UCSD-AML1 (cell line): ENCODE data around the gene CRYBG2.

Experiments used
- DNase-seq: peaks from one replicate; lab custom pipeline; 2025; ENCODE audit not compliant: unreplicated experiment; lab: John Stamatoyannopoulos, UW

Gene CRYBG2

DNA sequence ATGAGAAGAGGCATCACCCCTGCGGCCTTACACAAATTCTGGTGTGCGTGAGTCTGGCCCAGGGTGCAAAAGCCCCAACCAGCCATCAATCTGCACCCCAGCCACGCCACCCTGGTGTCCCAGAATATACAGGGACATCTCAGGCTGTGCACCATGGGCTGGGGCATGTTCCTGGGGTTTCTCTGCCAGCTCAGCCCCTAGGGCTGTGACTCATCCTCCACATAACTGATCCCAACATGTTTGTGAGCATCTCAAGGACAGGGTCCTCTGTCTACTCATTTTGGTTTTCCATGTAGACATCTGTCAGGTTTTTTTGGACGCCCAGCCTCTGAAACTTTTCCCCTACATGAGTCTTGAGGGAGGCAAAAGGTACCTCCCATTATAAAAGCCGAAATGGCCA, 18.1 kb upstream of the CRYBG2 start:
- no peak for DNase-seq

DNA sequence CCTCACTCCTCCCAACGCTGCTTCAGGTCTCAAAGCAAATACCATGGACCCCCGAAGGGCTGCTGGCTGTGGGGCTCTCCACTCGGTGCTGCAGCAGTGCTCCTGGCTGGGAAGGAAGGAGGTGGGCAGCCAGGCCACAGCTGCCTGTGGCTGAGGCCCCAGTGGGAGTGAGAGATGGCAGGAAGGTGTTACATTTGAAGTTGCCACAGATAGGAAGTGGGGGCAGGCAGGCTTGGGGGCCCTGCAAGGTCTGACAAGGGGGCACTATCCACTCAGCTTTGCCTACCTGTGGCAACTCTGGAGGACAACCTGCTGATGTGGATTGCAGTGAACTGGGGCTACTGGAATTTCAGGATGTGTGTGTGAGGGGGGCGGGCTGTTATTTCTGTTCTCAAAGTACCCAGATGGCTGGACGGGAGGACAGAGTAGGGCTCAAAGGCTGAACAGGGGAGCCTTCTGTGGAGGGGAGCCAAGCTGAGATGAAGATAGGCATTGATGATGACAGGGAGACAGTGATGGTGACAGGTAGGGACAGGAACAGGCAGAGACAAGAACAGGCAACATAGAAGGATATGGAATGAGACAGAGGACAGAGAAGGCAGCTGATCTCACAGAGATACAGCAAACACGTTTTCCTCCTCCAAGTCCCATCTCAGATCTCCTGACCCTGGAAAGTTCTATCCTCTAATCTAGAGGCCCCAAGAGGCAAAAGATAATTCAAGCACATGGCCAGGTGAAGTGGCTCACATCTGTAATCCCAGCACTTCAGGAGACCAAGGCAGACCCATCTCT, 16.9 kb upstream of the CRYBG2 start:
- peak; percentile 46 for DNase-seq

DNA sequence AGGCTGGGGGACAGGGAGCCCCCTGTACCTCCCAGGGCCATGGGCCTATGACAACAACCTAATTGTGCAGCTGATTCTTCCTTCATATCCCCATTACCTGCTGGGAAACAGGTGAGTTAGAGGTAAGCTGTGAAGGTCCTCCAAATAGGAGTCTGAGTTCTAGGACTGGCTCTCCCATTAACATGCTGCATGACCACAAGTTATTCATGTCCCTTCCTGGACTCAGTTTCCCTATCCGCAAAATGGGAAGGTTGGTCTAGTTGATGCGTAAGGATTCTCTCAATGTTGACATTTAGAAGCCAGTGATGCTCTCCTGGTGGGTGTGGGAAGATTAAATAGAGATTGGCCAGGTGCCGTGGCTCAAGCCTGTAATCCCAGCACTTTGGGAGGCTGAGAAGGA, 14.6 kb upstream of the CRYBG2 start:
- no peak for DNase-seq

DNA sequence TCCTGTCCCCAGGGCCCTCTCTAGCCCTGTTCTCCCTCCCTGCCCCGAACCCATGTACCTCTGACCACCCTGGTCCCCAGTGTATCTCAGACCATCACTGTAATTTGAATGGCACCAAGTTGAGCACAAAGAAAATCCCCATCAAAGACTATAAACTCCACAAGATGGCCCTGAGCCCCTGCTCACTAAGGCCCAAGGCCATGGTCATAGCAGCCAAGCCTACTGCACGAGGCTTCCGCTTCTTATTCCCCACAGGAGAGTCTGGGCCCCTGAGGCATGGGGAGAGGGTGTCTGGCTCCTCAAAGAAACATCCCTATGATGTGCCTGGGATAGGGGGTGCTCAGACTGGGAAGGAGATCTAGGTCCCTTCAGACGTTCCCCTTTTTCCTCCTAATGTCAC, 14.1 kb upstream of the CRYBG2 start:
- no peak for DNase-seq

DNA sequence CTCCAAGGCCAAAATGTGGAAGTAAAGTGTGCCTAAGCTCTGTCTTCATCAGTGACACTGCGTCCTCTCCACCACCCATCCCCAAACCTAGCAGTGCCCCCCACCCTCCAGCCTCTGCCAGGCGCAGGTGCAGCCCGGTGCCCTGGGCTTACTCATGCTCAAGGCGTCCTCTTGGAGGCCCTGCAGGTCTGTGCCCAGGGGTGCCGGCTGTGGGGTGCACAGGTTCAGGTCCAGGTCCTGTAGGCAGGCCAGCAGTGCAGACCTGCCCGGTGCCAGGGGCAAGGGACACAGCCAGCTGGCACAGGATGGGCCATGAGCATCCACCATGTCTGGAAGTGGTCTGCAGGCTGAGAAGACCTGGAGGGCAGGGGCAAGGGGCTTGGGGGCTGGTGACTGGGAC, 13.5 kb upstream of the CRYBG2 start:
- DNase-seq, result no peak

DNA sequence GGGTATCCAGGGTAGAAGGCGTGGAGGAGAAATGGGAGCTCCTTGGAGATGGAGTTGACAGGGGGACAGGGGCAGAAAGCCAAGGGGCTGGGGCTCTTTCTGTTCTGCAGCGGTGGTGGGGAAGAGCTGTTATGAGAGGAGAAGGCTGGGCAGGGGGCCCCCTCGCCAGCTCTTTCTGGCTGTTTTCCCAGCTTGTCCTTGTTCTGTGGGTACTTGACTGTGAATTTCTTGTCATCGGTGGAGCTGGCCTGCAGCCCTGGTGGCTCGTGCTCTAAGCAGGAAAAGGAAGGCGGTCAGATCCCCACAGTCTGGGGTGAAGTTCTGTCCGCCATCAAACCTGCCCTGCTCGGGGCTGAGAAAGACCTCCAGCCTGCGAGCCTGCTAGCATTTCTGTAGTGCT, 11.0 kb upstream of the CRYBG2 start:
- no peak for DNase-seq

DNA sequence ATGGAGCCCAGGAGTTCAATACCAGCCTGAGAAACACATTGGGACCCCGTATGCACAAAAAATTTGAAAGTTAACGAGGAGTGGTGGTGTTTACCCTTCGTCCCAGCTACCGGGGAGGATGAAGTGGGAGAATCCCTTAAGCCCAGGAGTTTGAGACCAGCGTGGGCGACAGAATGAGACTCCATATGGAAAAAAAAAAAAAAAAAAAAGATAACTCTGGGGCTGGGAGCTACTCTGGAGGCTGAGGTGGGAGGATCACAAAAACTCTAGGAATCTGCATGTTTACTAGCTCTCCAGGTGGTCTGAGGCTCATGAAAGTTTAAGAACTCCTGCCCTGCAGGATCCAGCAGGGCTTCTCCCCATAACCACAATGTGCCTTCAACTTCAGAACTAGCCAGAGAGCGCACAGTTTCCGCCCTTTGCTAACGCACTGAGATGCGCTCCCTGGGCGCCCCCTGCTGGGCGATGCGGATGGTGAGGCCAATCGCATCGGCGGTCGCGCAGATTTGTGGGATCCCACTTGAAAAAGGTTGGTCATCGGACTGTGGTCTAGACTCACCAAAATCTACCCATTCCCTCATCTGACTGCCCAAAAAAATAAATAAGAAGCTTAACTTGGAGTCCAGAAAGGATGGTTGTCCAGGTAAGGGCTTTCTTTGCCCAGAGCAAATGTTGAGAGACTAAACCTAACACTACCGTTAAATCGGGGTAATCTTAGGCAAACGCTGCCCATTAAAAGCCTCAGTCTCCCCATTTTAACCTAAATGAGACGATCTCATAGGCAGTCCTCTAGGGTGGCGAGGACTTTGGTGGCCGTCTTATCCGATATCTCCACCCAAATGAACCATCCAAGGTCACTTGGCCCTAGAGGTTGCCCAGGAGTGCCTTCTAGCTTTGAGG, 9.9 kb upstream of the CRYBG2 start:
- DNase-seq, result peak; percentile 86

DNA sequence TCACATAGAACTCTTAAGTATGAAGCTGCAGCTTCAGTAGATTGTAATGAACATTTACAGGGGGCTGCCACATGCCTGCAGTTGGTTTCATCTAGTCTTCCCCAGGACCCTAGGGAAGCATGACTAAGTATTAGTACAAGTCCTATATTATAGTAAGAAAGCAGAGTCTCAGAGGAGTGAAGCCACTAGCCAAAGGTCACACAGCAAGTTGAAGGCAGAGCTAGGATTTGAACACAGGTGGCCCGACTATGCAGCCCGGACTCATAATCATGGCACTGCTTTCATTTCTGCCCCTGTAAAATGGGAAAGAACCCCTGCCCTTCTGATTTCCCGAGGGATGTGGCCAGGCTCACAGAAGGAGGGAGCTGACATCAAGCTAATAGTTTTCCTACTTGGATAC, 8.4 kb upstream of the CRYBG2 start:
- no peak for DNase-seq

DNA sequence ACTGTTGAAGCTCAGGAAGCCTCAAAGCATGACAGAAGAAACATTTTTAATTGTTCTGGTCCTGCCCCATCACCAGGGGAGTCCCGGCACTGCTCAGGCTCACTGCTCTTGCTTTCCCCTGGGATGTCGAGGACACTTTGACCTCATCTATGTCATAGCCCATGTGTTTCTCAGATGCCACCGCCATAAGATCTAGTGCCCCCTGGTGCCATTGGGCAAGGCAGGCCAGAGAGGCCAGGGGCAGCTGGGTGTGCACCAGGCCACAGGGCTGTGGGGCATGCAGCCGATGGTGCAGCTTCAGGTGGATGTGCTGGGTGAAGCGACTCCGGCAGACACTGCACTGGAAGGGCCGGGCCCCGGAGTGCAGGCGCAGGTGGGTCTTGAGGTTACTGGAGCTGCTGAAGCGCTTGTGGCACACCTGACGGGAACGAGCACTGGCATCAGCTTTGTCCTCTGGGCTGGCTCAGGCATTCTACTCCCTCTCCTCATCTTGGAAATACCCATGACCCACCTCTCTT, 7.7 kb upstream of the CRYBG2 start:
- DNase-seq, result no peak

DNA sequence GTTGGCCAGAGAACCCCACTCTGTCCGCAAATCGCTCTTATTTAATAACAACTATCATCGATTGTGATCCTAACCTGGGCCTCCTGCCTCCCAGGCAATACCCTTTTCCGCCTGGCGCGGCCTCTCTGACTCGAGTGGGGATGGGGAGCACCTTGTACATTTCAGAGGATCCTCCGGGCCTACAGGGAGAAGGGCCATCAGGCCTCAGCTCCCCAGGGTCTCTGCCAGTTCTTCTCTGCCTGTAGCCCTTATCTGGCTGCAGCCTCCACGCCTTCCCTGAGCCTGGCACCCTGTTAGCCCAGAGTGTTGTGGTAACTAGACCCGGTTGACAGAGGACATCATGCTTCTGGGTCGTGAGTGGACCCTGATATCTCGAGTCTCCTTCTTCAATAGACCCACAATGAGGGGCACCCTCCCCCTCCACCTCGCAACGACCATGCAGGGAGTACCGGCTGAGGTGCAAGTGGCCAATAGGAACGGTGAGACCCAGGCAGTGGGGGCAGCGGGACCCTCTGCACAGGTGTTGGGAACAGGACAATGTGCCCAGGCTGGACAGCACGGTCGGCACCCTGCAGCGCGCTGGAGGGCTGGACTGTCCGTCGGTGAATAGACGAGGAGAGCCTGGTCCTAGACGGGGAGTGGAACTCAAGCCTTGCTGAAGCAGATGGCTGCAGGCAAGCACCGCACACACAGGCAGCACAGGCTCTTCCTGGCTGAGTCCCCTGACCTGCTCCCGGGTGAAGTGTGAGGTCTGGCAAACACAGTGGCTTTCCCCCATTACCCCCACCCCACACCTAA, 7.1 kb upstream of the CRYBG2 start:
- DNase-seq, result no peak

DNA sequence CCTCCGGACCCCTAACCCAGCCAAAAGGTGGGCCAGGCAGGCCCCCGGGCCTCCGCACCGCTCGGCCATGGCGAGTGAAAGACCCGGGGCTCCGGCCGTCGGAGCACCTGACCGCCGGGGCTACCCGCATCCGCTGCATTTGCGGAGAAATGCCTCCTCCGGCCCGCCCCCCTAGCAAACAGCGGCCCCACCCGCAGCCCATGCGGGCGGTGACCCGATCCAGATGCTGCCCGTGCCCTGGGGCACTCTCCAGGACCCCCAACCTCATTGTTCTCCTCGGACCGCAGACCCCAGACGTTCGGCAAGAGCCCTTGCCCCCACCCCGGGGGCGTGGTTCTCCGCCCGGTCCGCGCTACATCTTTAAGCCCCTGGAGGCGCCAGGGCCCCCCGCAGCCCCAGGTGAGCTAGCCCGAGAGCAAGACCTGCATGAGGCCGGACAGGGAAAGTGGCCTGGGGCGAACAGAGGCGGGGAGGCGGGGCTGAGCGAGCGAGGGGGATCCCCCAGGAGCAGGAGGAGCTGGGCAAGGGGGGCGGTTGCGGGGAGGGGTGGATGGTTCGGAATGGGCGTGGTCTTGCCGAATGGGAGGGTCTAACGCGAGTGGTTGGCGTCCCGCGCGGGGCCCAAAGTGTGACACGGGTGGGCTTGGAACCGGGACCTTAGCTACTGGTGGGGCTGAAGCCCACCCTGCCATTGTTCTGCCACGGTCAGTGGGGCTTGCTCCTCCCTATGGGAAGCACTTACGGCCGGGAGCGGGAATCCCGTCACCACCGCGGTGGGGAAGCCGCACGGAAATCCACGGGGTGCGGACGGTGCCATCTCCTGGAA, 6.3 kb upstream of the CRYBG2 start:
- DNase-seq, result no peak

DNA sequence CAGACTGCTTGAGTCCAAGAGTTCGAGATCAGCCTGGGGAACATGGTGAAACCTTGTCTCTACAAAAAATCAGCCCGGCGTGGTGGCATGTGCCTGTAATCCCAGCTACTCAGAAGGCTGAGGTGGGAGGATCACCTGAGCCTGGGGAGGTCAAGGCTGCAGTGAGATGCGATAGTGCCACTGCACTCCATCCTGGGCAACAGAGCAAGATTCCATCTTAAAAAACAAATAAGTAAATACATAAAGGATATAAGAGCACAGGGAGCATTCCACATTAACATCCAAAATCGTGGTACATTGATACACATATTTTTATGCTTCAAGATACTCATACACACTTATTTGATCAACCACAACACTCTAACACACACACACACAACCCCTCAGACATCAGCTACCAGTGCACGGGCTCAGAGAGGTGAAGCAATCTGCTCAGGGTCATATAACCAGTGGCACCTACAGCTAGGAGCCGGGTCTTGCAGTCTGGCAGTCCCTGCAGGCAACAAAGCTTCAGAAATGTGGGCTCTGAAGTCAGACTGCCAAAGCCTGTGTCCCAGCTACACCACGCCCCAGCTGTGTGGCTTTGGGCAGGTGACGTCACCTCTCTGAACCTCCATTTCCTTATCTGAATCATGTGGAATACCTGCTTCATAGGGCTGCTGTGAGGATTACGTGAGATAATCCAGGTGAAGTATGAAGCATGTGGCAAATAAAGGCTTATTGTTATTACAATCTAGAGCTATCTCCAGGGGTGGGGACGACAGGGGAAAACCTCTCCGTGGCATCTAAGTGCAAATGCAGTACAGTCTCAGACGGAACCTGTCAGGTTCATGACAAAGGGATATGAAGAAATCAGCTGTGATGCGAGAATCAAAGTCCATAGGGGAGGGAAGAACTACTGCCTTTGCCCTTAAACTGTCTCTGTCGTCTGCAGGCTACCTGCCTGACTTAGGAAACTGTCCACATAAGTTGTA, 4.8 kb upstream of the CRYBG2 start:
- DNase-seq, result no peak

DNA sequence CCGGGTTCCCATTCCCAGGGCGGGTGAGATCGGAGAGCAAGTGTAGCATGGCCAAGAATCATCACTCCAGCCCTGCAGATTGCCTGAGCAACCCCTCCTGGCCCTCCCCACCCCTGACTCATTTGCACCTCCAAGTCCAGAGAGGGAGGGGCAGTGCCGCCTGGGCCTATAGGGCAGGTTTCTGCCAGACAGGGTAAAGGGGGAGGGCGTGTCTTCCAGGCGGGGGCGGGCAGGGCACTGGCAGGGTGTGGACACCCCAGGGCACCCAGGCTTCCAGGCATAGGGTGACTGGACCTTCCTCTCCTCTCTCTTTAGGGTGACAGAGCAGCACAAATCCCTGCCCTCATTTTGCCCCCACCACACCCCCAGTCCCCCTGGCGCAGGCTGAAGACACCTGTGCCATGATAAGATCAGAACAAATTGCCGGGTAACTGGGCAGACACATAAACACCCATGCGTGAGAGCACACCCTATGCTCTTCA, 3.2 kb upstream of the CRYBG2 start:
- no peak for DNase-seq

DNA sequence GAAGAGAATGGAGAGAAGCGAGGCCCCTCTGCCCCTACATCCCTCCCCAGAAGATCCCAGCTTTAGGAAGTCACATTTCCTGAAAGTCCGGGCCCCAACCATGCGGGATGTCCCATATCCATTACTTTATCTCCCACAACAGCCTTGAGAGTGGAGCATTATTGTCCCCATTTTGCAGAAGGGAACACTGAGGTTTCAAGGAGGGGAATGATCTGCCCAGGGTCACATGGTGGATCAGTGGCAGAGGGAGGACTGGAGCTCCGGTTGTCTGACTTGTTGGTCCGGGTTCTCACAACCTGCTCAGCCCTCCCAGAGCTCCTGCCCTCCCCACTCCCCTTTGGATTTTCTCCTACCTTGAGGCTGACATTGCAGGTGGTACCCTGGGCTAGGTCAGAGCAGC, 2.2 kb upstream of the CRYBG2 start:
- no peak for DNase-seq

DNA sequence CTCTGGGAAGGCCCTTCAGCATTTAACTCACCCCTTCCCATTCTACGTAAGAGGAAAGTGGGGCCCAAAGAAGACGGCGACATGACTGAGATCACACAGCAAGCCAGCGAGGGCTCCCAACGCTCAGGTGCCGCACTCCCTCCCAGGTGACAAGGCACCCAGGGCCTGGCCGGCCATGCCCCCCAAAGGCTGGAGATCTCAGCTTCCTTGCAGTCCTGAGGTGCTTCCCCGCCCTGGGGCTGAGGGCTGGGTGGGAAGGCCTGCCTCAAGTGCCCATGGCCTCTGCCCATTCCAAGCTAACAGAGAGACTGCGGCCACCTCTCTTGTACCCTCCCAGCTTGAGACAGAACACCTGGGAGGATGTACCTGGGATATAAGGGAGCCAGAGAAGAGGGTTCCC, 1.0 kb upstream of the CRYBG2 start:
- DNase-seq, result no peak

DNA sequence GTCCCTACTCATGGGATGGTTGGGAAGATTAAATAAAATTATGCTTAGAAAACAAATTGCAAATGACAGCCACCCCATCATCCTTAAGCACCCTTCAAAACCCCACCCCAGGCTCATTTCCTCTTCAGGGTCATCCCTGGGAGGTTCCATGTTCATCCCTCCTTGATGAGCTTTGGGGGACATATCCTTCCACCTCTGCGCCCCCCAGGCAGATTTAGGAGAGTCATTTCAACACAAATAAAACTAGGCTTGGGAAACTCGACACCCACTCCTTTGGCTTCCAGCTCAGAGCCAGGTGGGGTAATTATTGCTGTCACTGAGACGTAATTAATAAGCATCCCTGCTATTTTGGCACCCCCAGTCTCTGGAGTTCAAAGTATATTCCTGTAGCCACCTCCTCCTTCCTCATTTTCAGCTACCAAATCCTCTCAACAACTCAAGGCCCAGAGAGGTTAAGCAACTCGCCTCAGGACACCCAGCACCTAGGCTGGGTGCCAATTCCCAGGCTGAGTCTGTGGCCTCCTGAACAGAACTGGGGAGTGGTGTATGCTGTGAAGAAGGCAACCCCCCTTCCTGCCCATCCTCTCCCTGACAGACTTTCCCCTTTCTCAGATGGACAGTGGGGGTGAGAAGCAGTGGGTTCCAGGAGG, 595 bp downstream of the CRYBG2 start:
- DNase-seq, result no peak

DNA sequence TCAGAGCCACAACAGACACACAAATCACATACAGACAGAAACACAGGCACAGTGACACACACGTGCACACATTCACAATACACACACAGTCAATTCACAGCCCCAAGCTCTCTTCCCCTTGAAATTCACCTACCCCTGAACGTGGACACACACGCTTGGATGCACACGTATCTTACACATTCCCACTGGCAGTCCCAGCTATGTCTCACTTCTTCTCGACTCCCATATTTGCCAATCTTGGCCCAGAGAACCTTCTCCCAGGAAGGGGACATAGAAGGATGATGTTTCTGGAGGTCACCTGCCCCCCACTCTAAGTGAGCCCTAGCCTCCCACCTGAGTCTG, 1.6 kb downstream of the CRYBG2 start:
- DNase-seq, result no peak

DNA sequence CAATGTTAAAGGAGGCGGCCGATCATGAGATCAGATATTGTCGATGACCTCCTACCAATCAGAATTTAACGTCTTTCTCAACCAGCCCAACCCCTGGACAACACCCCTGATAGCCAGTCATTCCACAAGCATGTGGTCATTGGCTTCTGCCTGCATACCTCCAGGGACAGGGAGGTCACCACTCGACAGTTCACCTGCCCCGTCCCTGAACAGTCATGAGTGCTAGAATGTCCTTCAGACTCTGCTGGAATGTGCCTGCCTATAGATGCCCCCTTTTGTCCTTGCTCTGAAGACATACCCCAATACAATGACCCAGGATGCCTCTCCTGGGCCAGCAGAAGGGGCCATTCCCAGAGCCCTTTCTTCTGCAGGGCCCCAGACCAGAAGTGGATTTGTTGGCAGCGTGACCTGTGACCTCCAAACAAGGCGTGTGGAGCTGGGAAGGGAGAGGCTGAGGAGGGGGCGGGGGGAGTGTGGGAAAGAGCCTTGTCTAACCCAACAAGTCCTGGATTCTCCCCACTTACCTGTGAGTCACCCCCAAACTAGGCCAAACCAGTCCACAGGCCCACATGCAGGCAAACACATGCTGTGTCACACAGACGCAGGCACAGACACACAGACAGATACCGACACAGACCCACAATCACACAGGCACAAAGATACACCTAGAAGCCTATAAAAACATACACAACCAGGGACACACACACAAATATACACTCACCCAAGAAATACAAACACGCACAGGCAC, 2.2 kb downstream of the CRYBG2 start:
- no peak for DNase-seq
